Measurements from ENCODE around the gene LEFTY1. TPM values are rescaled to one million over a fixed set of nuclear protein-coding genes. Genes with fewer than 3 reads are reported as not detected.
A peak's percentile ranks its signal among the peaks of the same experiment; 100 is the strongest.

The LEFTY1 gene
- total RNA-seq, 6 experiments from 2014 or later: 0.29 to 1.1 (median 0.54) TPM; not detected in 2

DNA sequence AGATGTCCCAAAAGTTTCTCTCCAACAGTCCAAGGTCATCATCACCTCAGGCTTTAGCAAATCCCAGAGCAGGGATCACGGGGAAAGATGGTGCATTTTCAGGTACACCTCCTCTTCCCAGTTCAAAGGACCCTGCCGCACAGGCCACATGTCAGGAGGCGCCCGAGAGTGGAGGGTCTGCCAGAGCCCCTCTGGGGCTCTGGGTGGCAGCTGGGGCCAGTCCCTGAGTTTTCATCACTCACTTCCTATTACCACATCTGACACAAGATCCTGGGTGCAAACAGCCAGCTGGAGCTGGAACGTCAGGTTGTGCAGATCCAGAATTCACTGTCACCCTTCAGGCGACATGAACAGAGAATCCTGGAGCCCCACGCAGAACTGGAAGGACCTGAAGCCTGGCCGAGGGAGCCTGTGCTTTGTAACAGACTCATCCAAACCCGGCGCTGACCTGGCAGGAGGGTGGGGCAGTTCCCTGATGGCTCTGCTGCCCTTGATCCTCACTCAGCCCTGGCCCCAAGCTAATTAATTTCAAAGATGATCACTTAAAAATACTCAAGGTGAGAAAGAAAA is 15.6 kb downstream of the LEFTY1 start:
- ATAC-seq (no peak), DNase-seq (peak in 1 of 3 donors; percentile 29)
- H3K27me3 ChIP-seq: no peaks in the 10 kb centered on the region
- peaks cover 0 to 74% (median 31%) of the 10 kb centered on the region in 4 donors for H3K36me3 ChIP-seq
- no peak overlapping the region for H3K4me3 ChIP-seq
- TF ChIP-seq, protein P1, sequence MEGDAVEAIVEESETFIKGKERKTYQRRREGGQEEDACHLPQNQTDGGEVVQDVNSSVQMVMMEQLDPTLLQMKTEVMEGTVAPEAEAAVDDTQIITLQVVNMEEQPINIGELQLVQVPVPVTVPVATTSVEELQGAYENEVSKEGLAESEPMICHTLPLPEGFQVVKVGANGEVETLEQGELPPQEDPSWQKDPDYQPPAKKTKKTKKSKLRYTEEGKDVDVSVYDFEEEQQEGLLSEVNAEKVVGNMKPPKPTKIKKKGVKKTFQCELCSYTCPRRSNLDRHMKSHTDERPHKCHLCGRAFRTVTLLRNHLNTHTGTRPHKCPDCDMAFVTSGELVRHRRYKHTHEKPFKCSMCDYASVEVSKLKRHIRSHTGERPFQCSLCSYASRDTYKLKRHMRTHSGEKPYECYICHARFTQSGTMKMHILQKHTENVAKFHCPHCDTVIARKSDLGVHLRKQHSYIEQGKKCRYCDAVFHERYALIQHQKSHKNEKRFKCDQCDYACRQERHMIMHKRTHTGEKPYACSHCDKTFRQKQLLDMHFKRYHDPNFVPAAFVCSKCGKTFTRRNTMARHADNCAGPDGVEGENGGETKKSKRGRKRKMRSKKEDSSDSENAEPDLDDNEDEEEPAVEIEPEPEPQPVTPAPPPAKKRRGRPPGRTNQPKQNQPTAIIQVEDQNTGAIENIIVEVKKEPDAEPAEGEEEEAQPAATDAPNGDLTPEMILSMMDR (IDR thresholded peaks at IDR 0.05): no peak
- no peak overlapping the region for H3K27ac ChIP-seq
- intact Hi-C loops (cut with DNase I): no loop called here
- H3K9me3 ChIP-seq: no peaks in the 10 kb centered on the region
- peaks cover 0 to 20% (median 6%) of the 10 kb centered on the region in 4 donors for H3K4me1 ChIP-seq
- WGBS (ENCODE audit: insufficient coverage, low coverage, low lambda C conversion rate, missing lambda C conversion rate): 74% methylated on average over 4 of the region's 10 CpGs

DNA sequence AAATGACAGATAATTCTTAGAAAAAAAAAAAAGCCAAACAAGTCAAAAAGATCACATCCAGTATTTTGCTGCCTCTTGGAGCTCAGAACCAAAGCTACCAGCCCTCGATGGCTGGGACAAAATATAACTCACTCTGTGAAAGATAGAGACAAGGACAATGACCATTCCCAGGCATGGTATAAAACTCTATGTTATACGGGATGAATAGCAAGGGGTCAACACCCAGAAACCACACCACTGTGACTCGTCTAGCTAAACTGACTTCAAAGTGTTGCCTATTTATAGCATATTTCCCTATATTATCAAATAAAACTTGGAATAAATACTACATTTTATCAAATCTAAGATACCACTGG is 16.9 kb downstream of the LEFTY1 start:
- H3K27ac ChIP-seq: no peak overlapping the region
- TF ChIP-seq, protein P1 (IDR thresholded peaks at IDR 0.05): no peak
- no peak for TF ChIP-seq POLR2A (IDR thresholded peaks at IDR 0.05)
- intact Hi-C loops (cut with DNase I): no loop called here
- no peaks in the 10 kb centered on the region for H3K27me3 ChIP-seq
- ATAC-seq: no peak
- H3K9me3 ChIP-seq: no peaks in the 10 kb centered on the region
- H3K4me3 ChIP-seq: no peak overlapping the region
- DNase-seq: no peak
- peaks cover 5 to 83% (median 34%) of the 10 kb centered on the region in 4 donors for H3K36me3 ChIP-seq
- H3K4me1 ChIP-seq: peaks cover 0 to 7% (median 0%) of the 10 kb centered on the region in 4 donors
- WGBS (ENCODE audit: insufficient coverage, low coverage, low lambda C conversion rate, missing lambda C conversion rate): 72% methylated on average over 3 of the region's 3 CpGs

DNA sequence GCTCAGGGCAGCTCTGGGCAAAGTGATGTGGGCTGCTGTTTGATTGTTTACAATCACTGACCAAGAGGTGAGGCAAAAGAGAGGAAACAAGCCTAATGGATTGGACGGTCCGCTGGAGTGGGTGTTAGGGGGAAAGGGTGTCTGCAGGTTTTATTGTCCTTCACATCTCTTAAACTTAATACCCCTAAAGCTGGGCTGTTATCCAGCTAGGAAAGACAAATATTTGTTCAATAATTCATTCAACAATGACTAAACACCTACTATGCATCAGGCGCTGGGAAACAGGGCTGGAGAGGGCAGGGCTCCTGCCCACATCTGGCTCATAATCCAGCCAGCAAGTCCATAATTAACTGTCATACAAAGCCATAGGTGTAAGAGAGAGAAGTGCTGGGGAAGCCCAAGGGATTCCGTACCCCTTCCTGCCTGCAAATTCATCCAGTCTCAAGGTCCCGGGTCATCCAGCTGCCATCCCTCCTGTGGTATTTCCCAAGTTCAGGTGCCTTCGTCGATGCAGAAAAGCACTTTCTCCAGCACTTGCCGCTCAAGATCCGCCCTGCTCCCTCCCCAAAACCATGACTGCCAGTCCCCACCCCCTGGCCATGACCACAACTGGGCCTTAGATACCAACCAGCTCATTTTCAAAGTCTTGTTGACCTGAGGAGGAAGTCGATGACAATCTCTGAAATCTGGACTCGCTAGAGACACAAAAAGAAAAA is 17.4 kb downstream of the LEFTY1 start:
- Histone ChIP-seq H3K4me1 (peaks cover 0 to 6% (median 0%) of the 10 kb centered on the region in 4 donors), H3K9me3 (no peaks in the 10 kb centered on the region), H3K4me3 (no peak overlapping the region), H3K27ac (no peak overlapping the region), H3K27me3 (no peaks in the 10 kb centered on the region), H3K36me3 (peaks cover 5 to 84% (median 35%) of the 10 kb centered on the region in 4 donors)
- intact Hi-C loops (cut with DNase I): no loop called here
- TF ChIP-seq, protein P1 (IDR thresholded peaks at IDR 0.05): no peak
- TF ChIP-seq POLR2A (IDR thresholded peaks at IDR 0.05): no peak
- 54% methylated on average over 4 of the region's 11 CpGs for WGBS (ENCODE audit: insufficient coverage, low coverage, low lambda C conversion rate, missing lambda C conversion rate)
- peak in 1 of 3 donors; percentile 30 for DNase-seq
- peak in 3 of 4 donors; percentile 60 to 83 (median 69) for ATAC-seq

DNA sequence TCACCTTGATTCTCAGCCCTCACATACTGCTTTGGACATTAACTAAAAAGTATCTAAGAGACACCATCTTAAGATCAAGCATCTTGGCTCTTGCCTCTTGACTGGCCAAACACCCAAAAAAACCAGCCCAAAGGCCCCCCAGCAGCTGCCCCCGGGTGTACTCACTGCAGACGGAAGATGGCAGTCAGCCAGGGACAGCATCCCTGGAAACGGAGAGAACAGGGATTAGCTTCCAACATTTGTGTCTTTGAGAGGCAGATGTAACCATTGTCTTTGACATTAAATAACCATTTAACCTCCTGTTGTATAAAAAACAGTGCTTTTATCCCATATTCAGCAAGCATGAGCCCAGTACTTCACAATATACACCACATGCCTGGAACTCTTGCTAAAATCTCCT is 18.0 kb downstream of the LEFTY1 start:
- no peaks in the 10 kb centered on the region for H3K9me3 ChIP-seq
- no peaks in the 10 kb centered on the region for H3K27me3 ChIP-seq
- no peak overlapping the region for H3K4me3 ChIP-seq
- H3K36me3 ChIP-seq: peaks cover 5 to 86% (median 36%) of the 10 kb centered on the region in 4 donors
- intact Hi-C loops (cut with DNase I): no loop called here
- ATAC-seq (no peak), DNase-seq (peak in 1 of 3 donors; percentile 24)
- WGBS (ENCODE audit: insufficient coverage, low coverage, low lambda C conversion rate, missing lambda C conversion rate): 42% methylated on average over 3 of the region's 3 CpGs
- TF ChIP-seq, protein P1 (IDR thresholded peaks at IDR 0.05): no peak
- no peak for TF ChIP-seq POLR2A (IDR thresholded peaks at IDR 0.05)
- peaks cover 0 to 6% (median 0%) of the 10 kb centered on the region in 4 donors for H3K4me1 ChIP-seq
- no peak overlapping the region for H3K27ac ChIP-seq

All from right lobe of liver (tissue), 6 donors.